GM12891 (cell line): ENCODE measurements around the gene CPNE5.
"Not testable (repeated sequence)": the region's sequence is repeated elsewhere in the genome, so short reads cannot be mapped to it uniquely, and the experiment has no call there.

ENCODE experiments used
- DNase-seq: peaks from one replicate; pipeline ENCODE4 v3.0.0; 2011; ENCODE audit warnings: low spot score; ENCODE audit not compliant: insufficient read length
- FAIRE-seq: peaks from 2 replicates; lab custom pipeline; 2011; peaks lifted over from hg19 to GRCh38; lab: Jason Lieb, UNC
- PAX5 ChIP-seq: IDR thresholded peaks from 2 replicates; pipeline ENCODE4 v1.6.1; 2011; ENCODE audit warnings: low read length, moderate library complexity, mild to moderate bottlenecking; ENCODE audit not compliant: insufficient read depth, severe bottlenecking
- POLR2A ChIP-seq: IDR thresholded peaks from 2 replicates; pipeline ENCODE4 v1.6.1; 2011; ENCODE audit warnings: low read depth, low read length, control low read depth
- POLR2AphosphoS5 ChIP-seq: IDR thresholded peaks from 2 replicates; pipeline ENCODE4 v1.6.1; 2011; ENCODE audit warnings: low read depth, low read length, control low read depth
- POU2F2 ChIP-seq: IDR thresholded peaks from 2 replicates; pipeline ENCODE4 v1.6.1; 2011; ENCODE audit warnings: low read depth, mild to moderate bottlenecking, control low read depth, low read length, moderate library complexity
- SPI1 ChIP-seq: IDR thresholded peaks from 2 replicates; pipeline ENCODE4 v1.6.1; 2011; ENCODE audit warnings: low read depth, low read length, control low read depth
- TAF1 ChIP-seq: IDR thresholded peaks from 2 replicates; pipeline ENCODE4 v1.6.1; 2011; ENCODE audit warnings: low read depth, low read length, control low read depth

Gene CPNE5

DNA sequence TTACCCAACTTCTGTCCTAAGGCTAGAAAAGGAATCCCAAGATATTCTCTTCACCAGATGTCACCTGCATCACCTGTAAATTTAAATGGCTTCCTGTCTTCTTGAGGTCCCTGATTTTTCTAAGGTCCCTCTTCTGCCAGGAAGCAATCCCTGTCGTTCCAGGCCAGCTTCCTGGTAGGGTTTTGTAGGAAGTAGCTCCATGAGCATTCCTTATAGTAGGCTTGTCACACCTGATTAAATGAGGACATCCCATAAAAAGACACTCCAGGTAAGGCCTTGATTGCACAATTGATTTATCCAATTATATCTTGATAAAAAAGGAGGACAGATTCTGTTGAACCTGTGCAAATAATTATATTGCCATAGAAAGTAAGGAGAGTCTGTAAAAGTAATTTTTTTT, 132.9 kb downstream of the CPNE5 start:
- no peak for FAIRE-seq
- TF ChIP-seq POU2F2 (no peak), POLR2AphosphoS5 (no peak), POLR2A (no peak), TAF1 (no peak), SPI1 (no peak), PAX5 (no peak)
- no peak for DNase-seq

DNA sequence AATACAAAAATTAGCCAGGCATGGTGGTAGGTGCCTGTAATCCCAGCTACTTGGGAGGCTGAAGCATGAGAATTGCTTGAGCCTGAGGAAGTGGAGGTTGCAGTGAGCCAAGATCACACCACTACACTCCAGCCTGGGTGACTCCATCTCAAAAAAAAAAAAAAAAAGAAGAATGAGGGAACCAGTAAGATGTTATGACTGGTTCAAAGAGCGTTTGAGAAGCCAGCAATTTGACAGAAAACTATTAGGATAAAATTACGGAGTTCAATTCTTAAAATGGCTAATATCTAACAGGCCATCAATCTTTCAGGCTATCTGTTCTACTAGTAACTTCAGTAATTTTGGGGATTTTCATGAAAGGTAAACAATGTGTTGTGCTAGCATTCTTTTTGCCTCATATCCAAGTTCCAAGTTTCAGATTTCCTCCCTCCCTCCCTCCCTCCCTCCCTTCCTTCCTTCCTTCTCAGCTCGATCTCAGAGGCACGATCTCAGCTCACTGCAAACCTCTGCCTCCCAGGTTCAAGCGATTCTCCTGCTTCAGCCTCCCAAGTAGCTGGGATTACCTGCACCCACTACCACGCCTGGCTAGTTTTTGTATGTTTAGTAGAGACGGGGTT, 134.2 kb downstream of the CPNE5 start:
- FAIRE-seq, DNase-seq: not testable (repeated sequence)

DNA sequence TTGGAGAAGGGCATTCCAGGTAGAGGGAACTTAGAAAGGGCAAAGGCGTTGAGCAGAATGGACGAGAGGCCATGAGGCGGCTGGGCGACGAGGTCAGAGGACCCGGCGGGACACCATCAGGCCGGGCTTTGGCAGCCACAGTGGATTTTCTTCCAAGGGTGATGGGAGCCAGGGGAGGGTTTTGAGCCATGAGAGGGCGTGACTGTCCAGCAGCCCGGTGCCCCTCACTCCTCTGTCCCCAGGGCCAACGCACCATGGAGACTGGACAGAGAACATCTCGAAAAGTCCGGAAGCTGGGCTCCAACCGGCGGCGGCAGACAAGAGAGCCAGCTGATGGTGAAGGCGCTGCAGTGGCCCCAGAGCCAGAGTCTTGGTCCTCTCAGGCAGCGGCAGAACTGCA, 135.3 kb downstream of the CPNE5 start:
- TF ChIP-seq PAX5 (no peak), POU2F2 (no peak), TAF1 (no peak), SPI1 (no peak), POLR2A (no peak), POLR2AphosphoS5 (no peak)
- DNase-seq (no peak), FAIRE-seq (no peak)

DNA sequence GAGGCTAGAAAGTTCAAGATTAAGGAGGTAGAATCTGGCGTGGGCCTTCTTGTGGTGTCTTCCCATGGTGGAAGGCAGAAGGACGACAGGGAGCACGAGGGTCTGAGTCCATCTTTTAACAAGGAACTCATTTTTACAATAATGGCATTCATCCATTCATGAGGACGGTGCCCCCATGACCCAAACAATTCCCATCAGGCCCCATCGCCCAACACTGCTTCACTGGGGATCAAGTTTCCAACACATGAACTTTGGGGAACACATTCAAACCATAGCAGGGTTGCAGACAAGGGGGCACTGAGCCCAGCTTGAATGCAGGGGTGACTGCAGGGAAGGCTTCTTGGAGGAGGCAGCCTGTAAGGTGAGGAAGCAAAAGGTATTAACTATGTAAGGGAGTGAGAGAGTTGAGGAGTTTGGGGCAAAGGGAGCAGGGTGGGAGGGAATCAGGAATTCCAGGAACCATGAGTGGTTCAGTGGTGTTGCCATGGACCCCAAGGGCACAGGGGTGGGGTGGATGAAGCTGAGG, 136.1 kb downstream of the CPNE5 start:
- DNase-seq (no peak), FAIRE-seq (no peak)
- TF ChIP-seq PAX5 (no peak), POLR2A (no peak), POLR2AphosphoS5 (no peak), POU2F2 (no peak), TAF1 (no peak), SPI1 (no peak)

DNA sequence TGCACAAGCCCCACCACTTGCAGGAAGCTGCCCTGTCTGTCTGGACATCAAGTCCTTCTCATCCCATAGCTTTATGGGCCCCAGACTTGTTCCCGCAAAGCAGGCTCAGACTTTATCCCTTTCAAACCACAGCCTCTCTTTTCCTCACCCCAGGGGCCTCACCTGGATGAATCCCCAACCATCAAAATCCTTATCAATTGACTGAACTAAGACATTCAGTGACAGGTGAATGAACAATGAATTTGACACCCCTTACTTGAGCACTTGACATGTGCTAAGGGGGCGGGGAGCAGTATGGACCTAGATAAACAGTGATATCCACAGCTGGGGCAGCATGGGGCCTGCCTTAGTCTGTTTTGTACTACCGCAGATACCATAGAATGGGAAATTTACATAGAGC, 136.6 kb downstream of the CPNE5 start:
- TF ChIP-seq POLR2A, result no peak
- no peak for TF ChIP-seq POLR2AphosphoS5
- no peak for TF ChIP-seq PAX5
- no peak for TF ChIP-seq POU2F2
- no peak for TF ChIP-seq TAF1
- no peak for TF ChIP-seq SPI1
- no peak for DNase-seq
- no peak for FAIRE-seq

DNA sequence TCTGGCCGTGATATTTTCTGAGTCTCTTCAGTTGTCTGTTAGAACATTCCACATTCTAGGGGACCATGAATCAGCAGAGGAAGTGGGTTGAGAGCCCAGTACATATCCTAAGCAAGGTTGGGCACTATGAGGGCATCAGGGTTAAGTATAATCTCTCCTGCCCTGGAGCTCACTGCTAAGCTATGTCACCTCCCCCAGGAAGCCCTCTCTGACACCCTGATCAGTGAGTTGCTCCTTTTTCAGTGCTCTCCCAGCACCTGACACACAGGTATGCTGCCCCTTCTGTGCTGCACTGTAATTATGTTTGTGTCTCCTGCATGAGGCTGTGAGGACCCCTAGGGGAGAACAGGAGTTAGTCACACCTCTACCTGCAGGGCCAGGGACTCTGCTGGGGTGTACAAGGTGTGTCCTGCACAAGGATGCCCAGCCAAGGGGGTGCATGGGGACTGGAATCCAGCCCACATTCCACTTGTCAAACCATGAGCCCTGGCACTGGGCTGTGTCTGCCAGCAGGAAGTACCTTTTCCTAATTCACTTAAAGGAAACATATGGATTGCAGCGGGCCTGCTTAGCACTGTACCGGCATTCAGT, 137.7 kb downstream of the CPNE5 start:
- peak; percentile 51 for FAIRE-seq
- DNase-seq, result no peak
- no peak for TF ChIP-seq POLR2AphosphoS5
- no peak for TF ChIP-seq POLR2A
- no peak for TF ChIP-seq PAX5
- TF ChIP-seq POU2F2, result no peak

DNA sequence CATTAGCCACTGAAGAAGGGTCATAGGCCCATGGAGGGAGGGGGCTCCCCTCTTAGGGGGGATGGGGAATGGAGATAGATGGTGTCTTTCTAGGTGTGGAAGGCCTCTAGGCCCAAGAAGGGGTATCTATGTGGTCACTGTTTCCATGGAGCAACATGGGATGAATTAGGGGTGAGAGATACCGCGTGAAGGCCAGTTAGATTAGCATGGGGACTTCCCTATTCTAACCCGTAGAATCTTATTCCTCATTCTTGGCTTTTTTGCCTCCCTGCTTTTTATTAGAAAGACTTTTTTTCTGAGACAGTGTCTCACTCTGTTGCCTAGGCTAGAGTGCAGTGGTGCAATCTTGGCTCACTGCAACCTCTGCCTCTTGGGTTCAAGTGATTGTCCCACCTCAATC, 138.4 kb downstream of the CPNE5 start:
- no peak for FAIRE-seq
- DNase-seq, result no peak
- TF ChIP-seq SPI1 (0 out of 2 replicates have a peak, but pooled peaks have one; percentile 37), TAF1 (no peak)

DNA sequence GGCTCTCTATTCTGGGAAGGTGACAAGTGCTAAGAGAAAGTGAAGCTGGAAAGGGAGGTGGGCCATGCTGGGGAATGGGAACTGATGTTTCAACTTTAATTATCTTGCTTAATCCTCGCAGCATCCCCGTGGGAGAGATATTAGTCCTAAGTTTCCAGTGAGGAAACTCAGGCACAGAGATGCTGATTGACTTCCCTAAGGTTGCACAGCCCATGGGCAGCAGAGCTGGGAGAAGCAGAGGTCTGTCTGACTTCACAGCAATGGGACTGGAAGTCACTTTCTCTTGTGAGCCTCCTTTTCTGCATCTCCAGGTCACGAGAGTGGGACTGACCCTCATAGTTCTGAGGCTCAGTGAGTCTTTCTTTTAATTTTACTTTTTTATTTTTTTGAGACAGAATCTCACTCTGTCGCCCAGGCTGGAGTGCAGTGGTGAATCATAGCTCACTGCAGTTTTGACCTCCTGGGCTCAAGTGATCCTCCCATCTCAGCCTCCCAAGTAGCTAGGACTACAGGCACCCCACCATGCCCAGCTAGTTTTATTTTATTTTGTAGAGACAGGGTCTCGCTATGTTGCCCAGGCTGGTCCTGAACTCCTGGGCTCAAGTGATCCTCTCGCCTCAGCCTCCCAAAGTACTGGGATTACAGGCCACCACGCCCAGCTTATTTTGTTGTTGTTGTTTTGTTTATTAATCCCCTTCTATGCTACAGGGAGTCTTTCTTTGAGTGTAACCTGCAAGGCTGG, 139.0 kb downstream of the CPNE5 start:
- DNase-seq (no peak), FAIRE-seq (no peak)
- TF ChIP-seq POLR2AphosphoS5 (no peak), POLR2A (no peak), POU2F2 (no peak), SPI1 (no peak), PAX5 (no peak), TAF1 (no peak)

DNA sequence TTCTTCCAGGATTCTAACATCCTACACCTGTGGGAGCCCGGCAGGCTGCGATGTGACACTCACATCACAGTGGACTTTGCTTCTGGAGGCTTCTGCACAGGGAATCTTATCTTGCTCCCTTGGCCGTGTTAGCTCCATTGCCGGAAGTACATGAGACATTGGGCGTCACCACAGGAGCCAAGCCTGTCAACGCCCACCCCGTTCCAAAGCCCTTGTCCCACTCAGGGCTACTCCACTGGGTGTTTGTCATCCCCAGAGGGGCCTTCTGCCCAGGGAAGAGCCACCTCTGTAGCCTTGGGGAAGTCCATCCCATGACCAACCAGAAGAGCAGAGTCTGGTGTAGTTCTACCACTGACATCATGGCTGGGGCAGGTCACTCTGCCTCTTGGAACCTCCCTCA, 139.9 kb downstream of the CPNE5 start:
- TF ChIP-seq TAF1, result no peak
- TF ChIP-seq POU2F2, result no peak
- TF ChIP-seq SPI1, result no peak
- no peak for TF ChIP-seq POLR2A
- no peak for TF ChIP-seq PAX5
- no peak for TF ChIP-seq POLR2AphosphoS5
- no peak for DNase-seq
- FAIRE-seq, result no peak

DNA sequence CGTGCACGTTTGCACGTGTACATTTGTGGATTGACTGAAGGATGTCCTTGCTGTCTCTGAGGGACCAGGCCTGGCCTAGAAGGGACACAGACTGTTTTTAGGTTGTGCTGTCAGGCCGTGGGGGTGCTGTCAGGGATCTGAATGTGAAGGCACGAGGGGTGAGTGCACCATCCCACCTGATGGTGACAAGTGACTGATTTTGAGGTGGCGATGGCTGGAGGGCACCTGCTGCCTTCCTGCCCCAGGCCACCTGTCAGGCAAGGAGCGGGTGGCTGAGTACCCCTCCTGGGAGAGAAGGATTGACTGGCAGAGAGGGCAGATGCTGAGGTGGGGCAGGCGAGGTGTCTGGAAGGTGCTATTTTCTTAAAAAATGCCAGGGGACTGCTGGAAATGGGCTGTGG, 140.4 kb downstream of the CPNE5 start:
- FAIRE-seq (no peak), DNase-seq (no peak)
- TF ChIP-seq TAF1, result no peak
- no peak for TF ChIP-seq POLR2A
- TF ChIP-seq PAX5, result no peak
- no peak for TF ChIP-seq POU2F2
- TF ChIP-seq SPI1, result no peak
- TF ChIP-seq POLR2AphosphoS5, result no peak

DNA sequence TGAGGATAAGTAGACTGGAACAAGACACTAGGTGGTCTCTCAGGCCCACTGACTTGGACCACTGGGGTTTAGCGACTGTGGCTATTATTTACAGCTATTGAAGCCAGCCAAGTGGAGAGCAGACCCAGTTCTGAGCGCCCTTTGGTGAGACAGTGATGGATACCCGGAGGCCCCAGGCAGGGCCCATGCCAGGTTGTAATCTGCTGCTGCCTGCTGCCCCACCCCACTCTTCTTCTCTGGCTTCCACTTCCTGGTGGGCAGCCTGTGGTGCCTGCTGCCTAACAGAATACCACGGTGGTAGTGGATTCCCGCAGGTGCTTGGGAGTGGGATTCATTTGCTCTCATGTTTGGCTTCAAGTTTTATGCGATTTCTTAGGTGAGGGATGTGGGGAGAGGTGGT, 141.0 kb downstream of the CPNE5 start:
- FAIRE-seq (no peak), DNase-seq (no peak)
- TF ChIP-seq POLR2A (no peak), SPI1 (no peak), PAX5 (no peak), POU2F2 (no peak), POLR2AphosphoS5 (no peak), TAF1 (no peak)
